RWPE2 (cell line): ENCODE results near the gene HNRNPDL.
A peak's percentile ranks its signal among the peaks of the same experiment; 100 is the strongest.

Source experiments
- ATAC-seq: fragments of 200-7000 bp; cut with Tn5 transposase; 3 replicates; pipeline ENCODE4 v1.9.1; 2021; ENCODE audit warnings: low read depth
- DNase-seq: peaks from one replicate; pipeline ENCODE4 v3.0.0-alpha.2; 2020; ENCODE audit warnings: low spot score
- H3K27ac ChIP-seq: fragments of 450-650 bp; 2 replicates; pipeline ENCODE4 v1.5.1; 2017; ENCODE audit warnings: mild to moderate bottlenecking; ENCODE audit not compliant: poor library complexity, severe bottlenecking
- H3K27me3 ChIP-seq: fragments of 250-450 bp; sonication (Bioruptor Pico); 2 replicates; pipeline ENCODE4 v1.5.1; 2021; ENCODE audit warnings: mild to moderate bottlenecking, moderate library complexity; ENCODE audit not compliant: insufficient read depth, poor library complexity, severe bottlenecking
- H3K36me3 ChIP-seq: fragments of 250-450 bp; sonication (Bioruptor Pico); 2 replicates; pipeline ENCODE4 v1.5.1; 2020; ENCODE audit warnings: low read depth, mild to moderate bottlenecking, moderate library complexity
- H3K4me1 ChIP-seq: fragments of 250-450 bp; sonication (Bioruptor Pico); 2 replicates; pipeline ENCODE4 v1.5.1; 2021; ENCODE audit warnings: mild to moderate bottlenecking, moderate library complexity; ENCODE audit not compliant: insufficient read depth, poor library complexity, severe bottlenecking
- H3K4me3 ChIP-seq: fragments of 250-450 bp; sonication (Bioruptor Pico); 2 replicates; pipeline ENCODE4 v1.5.1; 2021; ENCODE audit warnings: mild to moderate bottlenecking, moderate library complexity; ENCODE audit not compliant: severe bottlenecking
- H3K9me3 ChIP-seq: fragments of 250-450 bp; sonication (Bioruptor Pico); 2 replicates; pipeline ENCODE4 v1.5.1; 2021; ENCODE audit warnings: mild to moderate bottlenecking, moderate library complexity; ENCODE audit not compliant: severe bottlenecking
- TF ChIP-seq, protein P1 (sequence below): fragments of 450-650 bp; IDR thresholded peaks from one replicate; pipeline ENCODE4 v1.5.1; 2017; ENCODE audit warnings: mild to moderate bottlenecking, moderate library complexity; ENCODE audit not compliant: poor library complexity, severe bottlenecking

HNRNPDL gene

DNA sequence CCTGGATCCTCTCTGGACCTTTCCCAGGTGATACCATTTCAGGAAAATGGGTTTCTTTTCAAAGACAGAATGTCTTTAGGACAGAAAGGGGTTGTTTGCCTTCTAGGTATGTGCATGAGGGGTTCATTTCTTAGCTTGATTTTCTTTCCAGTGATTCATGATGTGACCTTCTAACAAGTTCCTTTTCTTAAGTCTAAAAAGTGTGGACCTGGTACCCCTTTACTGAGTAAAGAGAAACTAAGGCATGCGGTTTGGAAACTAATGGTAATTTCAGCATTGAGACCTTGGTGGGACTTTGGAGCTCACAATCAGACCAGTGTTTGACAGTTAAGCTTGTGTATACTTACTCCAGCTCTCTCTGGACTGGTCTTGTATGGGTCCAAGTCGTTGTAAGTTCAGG is 8.8 kb upstream of the HNRNPDL start:
- peaks cover 16% of the 10 kb centered on the region; the same call in 1 of the 2 replicates for H3K36me3 ChIP-seq
- DNase-seq: no peak
- no peaks in the 10 kb centered on the region for H3K27me3 ChIP-seq
- H3K4me3 ChIP-seq: no peak overlapping the region
- H3K27ac ChIP-seq: no peak overlapping the region
- peaks cover 19% of the 10 kb centered on the region for H3K4me1 ChIP-seq
- no peak for ATAC-seq
- H3K9me3 ChIP-seq: no peaks in the 10 kb centered on the region
- TF ChIP-seq, protein P1, sequence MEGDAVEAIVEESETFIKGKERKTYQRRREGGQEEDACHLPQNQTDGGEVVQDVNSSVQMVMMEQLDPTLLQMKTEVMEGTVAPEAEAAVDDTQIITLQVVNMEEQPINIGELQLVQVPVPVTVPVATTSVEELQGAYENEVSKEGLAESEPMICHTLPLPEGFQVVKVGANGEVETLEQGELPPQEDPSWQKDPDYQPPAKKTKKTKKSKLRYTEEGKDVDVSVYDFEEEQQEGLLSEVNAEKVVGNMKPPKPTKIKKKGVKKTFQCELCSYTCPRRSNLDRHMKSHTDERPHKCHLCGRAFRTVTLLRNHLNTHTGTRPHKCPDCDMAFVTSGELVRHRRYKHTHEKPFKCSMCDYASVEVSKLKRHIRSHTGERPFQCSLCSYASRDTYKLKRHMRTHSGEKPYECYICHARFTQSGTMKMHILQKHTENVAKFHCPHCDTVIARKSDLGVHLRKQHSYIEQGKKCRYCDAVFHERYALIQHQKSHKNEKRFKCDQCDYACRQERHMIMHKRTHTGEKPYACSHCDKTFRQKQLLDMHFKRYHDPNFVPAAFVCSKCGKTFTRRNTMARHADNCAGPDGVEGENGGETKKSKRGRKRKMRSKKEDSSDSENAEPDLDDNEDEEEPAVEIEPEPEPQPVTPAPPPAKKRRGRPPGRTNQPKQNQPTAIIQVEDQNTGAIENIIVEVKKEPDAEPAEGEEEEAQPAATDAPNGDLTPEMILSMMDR: no peak

DNA sequence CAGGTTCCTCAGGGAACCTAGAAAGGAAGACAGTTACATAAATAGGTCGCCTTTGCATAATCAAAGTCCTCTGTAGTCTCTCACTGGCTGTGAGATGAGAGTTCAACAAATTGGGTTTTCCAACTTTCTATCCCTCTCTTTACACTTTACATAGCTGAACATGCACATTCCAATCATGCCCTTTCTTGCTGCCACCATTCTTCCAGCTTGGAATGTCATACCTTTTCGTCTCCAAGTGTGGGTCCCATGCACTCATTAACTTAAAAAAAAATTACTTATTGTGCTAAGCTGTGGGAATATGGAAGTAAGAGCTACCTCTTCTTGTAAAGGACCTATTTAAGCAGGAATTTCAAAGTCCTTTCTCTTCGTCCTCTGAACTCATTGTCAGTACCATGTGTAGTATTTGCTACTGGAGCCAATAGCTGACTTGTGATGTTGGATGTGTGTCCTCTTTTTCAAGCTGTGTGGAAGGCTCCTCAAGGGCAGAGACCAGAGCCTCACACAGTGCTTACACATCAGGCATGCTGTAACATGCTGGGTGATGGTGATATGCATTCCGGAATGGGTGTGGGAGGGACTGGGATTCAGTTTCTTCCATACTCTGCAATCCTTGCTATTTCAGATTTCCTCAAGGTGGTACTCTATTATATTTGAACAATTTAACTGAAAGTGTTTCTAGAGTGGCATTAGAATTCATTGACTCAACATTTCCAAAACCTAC is 7.2 kb upstream of the HNRNPDL start:
- Histone ChIP-seq H3K27ac (peak overlapping the region; percentile 76), H3K4me1 (peaks cover 33% of the 10 kb centered on the region), H3K36me3 (peaks cover 26% of the 10 kb centered on the region; the same call in 1 of the 2 replicates), H3K4me3 (no peak overlapping the region), H3K9me3 (no peaks in the 10 kb centered on the region), H3K27me3 (no peaks in the 10 kb centered on the region)
- ATAC-seq (peak; percentile 100), DNase-seq (peak; percentile 81)
- TF ChIP-seq, protein P1: peak; percentile 10

DNA sequence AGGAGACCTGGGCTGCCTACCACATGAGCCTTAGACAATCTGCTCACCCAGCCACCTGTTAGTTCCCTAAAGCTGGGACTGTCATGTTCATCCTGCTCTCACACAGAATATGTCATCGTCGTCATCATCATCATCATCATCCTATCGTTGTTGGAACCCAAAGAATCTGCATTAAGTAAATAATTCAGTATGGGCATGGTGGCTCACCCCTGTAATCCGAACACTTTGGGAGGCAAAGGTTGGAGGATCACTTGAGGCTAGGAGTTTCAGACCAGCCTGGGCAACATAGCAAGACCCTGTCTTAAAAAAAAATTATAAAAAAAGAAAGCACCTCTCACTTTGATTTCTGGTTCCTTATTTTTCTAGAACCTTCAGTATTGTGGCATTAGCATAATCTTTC is 6.5 kb upstream of the HNRNPDL start:
- no peak for DNase-seq
- Histone ChIP-seq H3K4me3 (no peak overlapping the region), H3K9me3 (no peaks in the 10 kb centered on the region), H3K36me3 (peaks cover 26% of the 10 kb centered on the region; the same call in 1 of the 2 replicates), H3K27ac (peak overlapping the region; percentile 76), H3K4me1 (peaks cover 38% of the 10 kb centered on the region), H3K27me3 (no peaks in the 10 kb centered on the region)
- TF ChIP-seq, protein P1: no peak
- no peak for ATAC-seq

GRCh38 chr4:82436130-82436529 is 5.9 kb upstream of the HNRNPDL start:
- Histone ChIP-seq H3K4me3 (no peak overlapping the region), H3K36me3 (peaks cover 26% of the 10 kb centered on the region; the same call in 1 of the 2 replicates), H3K27ac (peak overlapping the region; percentile 76), H3K27me3 (no peaks in the 10 kb centered on the region), H3K9me3 (no peaks in the 10 kb centered on the region), H3K4me1 (peaks cover 38% of the 10 kb centered on the region)
- ATAC-seq (no peak), DNase-seq (no peak)
- TF ChIP-seq, protein P1: no peak

GRCh38 chr4:82434949-82435348 is 4.7 kb upstream of the HNRNPDL start:
- Histone ChIP-seq H3K27me3 (no peaks in the 10 kb centered on the region), H3K4me3 (no peak overlapping the region), H3K9me3 (no peaks in the 10 kb centered on the region), H3K4me1 (peaks cover 38% of the 10 kb centered on the region), H3K27ac (no peak overlapping the region), H3K36me3 (peaks cover 26% of the 10 kb centered on the region; the same call in 1 of the 2 replicates)
- DNase-seq (no peak), ATAC-seq (no peak)
- TF ChIP-seq, protein P1: no peak
